TTC549 (cell line): ENCODE results near the gene RPGR.

ENCODE experiments used
- FAIRE-seq: peaks from 2 replicates; lab custom pipeline; 2012; peaks lifted over from hg19 to GRCh38; lab: Jason Lieb, UNC

RPGR gene

GRCh38 chrX:38262715-38263620 lies 64.3 kb downstream of the RPGR start:
- FAIRE-seq: no peak

DNA sequence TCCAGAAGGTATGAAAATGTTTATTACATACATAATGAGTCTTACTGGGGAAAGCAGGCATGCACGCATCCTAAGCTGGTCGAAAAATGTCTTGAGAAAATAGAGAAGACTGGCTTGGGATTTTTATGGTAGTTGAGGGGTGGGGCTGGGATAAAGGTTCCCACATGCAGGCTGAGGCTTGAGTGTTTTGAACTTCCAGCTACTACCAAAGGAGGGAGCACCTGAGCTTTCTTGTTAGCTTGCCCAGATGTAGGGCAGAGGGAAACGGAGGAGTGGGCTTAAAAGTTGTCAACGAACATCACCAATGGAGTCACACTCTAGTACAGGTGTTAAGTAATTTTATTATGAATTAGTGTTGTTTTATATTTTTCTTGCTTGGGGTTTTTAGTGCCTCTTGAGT lies 67.1 kb downstream of the RPGR start:
- no peak for FAIRE-seq

DNA sequence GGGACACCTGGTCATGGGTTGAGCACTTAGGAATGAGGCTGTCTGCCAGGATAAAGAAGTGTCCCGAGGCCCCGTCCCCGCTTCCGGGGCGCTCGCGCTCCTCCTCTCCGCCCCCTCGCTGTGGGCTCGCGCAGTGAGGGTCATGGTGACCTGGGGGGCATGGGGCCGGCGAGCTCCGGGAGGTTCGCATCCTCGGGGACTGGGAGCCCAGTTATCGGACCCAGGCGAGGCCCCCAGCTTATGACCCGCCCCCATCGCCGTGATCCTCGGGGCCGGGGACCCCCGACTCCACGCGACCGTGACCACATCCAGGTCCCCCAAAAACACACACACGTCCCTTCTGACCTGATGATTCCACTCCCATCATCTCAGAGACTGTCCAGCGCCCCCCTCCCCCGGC lies 71.3 kb downstream of the RPGR start:
- no peak for FAIRE-seq

DNA sequence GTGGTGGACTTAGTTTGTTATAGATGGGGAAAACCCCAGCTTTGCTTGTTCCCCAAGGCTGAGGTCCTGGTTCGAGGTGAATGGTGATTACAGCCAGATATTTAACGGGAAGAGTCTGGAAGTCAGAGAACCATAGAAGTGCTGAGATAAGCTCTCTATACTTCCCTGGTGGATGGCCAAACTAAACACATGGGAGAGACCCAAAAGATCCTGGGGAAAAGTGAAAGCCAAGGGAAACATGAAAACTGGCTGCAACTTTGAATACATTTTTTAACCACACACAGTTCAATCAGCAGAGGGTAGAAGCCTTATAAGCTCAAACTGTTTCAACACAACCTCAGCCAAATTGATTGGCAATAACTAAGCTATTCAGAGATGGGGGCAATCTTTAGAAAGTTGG lies 77.3 kb downstream of the RPGR start:
- FAIRE-seq: no peak

GRCh38 chrX:38247051-38247450 lies 80.3 kb downstream of the RPGR start:
- no peak for FAIRE-seq

DNA sequence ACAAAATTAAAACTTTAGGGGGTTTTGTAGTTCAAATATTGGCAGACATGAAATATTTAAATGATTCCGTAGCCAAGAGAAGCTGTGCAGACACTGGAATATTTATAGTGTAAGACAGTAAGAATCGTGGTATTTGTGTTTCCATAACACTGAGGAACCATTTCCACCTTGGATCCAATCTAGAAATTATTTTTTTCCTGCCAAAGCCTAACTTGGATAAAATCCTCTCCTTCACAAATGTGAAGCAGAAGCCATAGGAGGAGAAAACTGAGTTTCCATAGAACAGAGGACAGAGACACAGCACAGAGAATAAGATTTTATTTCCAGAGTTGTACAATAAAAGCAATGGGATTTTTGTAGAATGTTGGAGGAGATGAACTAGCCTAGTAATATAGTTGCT lies 86.8 kb downstream of the RPGR start:
- no peak for FAIRE-seq

GRCh38 chrX:38236901-38237615 lies 90.3 kb downstream of the RPGR start:
- FAIRE-seq: no peak

GRCh38 chrX:38233891-38234667 lies 93.2 kb downstream of the RPGR start:
- FAIRE-seq: no peak

DNA sequence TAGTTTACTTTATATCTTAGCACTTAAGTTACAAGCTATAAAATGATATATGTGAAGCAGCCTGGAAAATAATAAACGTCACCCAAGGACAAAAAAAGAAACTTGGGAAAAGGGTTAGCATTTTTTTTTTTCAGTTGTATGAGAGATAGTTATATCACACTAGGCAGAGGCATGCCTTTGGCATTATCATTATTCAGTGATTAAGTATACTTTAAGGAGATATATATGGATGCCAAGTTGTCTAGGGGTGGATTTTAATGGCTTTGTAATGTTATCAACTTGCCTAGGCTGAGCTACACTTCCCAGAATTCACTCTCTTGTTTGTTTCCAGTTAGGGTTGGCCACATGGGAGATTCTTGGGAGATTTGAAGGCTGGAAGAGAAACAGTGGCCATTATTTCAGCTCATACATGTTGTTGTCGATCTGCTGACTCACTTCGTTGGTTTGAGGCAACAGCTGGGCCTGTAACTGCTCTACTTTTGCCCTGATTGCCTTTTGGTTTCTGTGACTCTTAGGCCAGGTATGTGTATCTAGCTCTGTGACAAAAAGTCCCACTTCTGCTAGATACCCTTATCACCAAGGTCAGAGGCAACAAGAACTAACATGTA lies 95.1 kb downstream of the RPGR start:
- FAIRE-seq: no peak

DNA sequence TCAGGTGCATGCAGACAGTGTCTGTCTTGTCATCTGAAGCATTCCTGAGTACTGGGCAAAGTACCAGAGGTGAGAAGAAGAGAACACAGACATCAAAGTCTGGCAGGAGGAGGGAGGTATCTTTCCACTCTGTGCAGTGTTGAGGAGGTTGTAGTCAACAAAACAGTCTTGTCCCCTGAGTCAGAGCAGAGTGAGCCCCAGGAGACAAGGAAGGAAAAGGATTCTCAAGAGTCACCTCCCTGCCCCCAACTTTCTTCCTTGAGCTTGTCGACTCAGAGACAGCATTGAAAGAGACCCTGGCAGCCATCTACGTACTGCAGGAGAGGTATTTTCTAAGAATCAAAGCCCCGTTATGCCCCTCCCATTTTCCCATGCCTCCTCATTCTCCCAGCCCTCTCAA lies 102.2 kb downstream of the RPGR start:
- no peak for FAIRE-seq

GRCh38 chrX:38224160-38224559 lies 103.1 kb downstream of the RPGR start:
- FAIRE-seq: no peak

- FAIRE-seq: no peak
Observed at GRCh38 chrX:38221391-38221929, 105.8 kb downstream of the RPGR start.

DNA sequence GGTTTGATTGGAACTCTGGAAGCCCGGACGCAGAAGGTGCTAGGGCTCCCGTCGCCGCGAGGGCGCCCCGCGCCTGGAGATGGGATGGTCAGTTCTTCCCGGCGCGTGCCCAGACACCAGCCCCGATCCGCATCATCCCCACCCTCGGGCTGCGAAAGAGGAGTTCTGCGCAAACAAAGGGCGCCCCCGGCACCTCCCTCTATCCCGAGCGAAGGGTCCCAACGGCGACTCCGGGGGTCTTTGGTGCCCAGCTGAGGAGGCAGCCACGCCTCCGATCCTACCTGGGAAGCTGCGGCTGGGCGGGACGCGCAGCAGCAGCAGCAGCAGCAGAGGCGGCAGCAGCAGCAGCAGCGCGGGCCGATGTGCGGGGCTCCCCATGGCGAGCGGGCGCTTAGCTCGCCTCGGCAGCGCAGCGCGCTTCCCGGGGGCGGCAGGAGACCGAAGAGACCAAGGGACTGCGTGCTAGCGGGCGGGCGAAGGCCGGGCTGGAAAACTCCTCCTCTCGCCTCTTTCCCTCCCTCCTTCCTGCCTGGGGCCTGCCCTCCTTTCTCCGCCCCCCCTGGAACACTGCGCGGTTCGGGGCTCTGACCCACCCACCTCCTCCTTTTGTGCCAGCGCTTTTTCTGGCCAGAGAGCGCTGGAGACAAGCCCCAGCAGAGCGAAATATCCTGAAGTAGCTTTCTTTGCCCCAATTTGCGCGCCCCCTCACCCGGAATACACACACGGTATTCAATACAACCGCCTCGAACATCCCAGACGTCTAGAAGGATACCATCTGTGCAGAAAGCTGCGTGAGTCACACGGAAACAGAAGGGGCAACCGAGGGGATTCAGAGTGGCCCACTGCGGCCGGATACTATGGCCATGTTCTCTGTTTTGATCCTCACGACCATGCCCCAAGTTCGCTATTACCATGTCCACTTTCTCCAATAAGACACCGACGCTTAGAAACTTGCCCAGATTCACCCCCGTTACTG lies 106.6 kb downstream of the RPGR start, which contains the start of gene SRPX:
TSS of gene SRPX (minus strand) at position 457 of the 976 bp plus-strand sequence. CDS start at position 378, 79 bp downstream.
- FAIRE-seq: no peak

DNA sequence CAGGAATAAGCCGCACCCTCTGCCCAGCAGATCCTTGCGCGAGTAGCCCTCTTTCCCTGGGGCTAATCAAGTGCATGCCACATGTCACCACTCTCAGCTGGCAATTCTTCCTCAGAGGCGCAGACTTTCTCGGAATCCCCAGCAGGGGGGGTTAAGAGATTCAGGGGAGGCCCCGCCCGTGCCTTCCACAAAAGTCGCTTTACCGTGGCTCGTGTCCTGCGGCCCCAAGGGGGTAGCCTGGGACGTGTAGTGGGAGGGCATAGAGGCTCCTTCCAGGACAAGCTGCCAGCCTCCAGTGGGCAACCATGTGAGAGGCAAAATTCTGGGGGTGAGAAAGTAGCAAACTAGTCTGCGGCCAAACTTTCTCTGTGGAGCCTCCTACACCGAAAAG lies 107.3 kb downstream of the RPGR start:
- FAIRE-seq: no peak
